ENCODE measurements around the gene ARVCF. TPM values are rescaled to one million over a fixed set of nuclear protein-coding genes. Genes with fewer than 3 reads are reported as not detected.

Gene ARVCF
- total and polyA plus RNA-seq, 9 of the 15 experiments (the other 6 are each of a cell fraction or from before 2014, with no cell fraction given), result 0.03 to 97.4 (median 15.6) TPM

- TF ChIP-seq AFF1 (IDR thresholded peaks at IDR 0.05; ENCODE audit: low read depth in 1 of 2, partially characterized antibody in 2 of 2) (no peak), CEBPZ (IDR thresholded peaks at IDR 0.05; ENCODE audit: borderline replicate concordance, low read depth, low read length) (peak; percentile 90; the same call in 1 of the 2 replicates), STAG1 (CRISPR knock-in tag; IDR thresholded peaks at IDR 0.05; ENCODE audit: borderline replicate concordance) (no peak), MAX (CRISPR knock-in tag; IDR thresholded peaks at IDR 0.05) (no peak), ZNF318 (IDR thresholded peaks at IDR 0.05; ENCODE audit: borderline replicate concordance in 1 of 2, low read depth in 1 of 2) (no peak), BCL6 (CRISPR knock-in tag; IDR thresholded peaks at IDR 0.05) (no peak), CBFA2T2 (conservative IDR thresholded peaks at IDR 0.05) (no peak), PHF8 (IDR thresholded peaks at IDR 0.05; ENCODE audit: borderline replicate concordance, low read length) (peak; percentile 57; the same call in 1 of the 2 replicates)
Measured at GRCh38 chr22:20016734-20017621, at the start of gene ARVCF (continued).

All from K562 (cell line).